HG03139 (cell line): ENCODE data around the gene STOML3.
"Not testable (repeated sequence)": the region's sequence is repeated elsewhere in the genome, so short reads cannot be mapped to it uniquely, and the experiment has no call there.

Experiments
- ATAC-seq: cut with Tn5 transposase; IDR thresholded peaks from one replicate; pipeline ENCODE4 v1.9.1; 2021; ENCODE audit not compliant: unreplicated experiment

The STOML3 gene

GRCh38 chr13:38990693-38991092 is at the start of gene STOML3:
STOML3 (minus strand) TSS chr13:38990831; CDS start chr13:38990721, 110 bp downstream.
- no peak for ATAC-seq

GRCh38 chr13:39040206-39040605 is 49.6 kb upstream of the STOML3 start:
- ATAC-seq, result no peak

- ATAC-seq, result no peak
Measured at GRCh38 chr13:39039041-39039440, 48.4 kb upstream of the STOML3 start.

- peak; percentile 31 for ATAC-seq
Measured at GRCh38 chr13:39038569-39039030, 48.0 kb upstream of the STOML3 start.

- ATAC-seq, result peak; percentile 73
Measured at GRCh38 chr13:39037880-39038568, 47.4 kb upstream of the STOML3 start, which contains the start of the genes NHLRC3 and PROSER1. NHLRC3 (plus strand) TSS chr13:39038456; CDS start chr13:39038640, 184 bp downstream. PROSER1 (minus strand) TSS chr13:39038089; CDS start chr13:39037242, 847 bp downstream.

- peak; percentile 21 for ATAC-seq
Measured at GRCh38 chr13:39037410-39037879, 46.8 kb upstream of the STOML3 start.

GRCh38 chr13:39036212-39036611 is 45.6 kb upstream of the STOML3 start:
- ATAC-seq, result no peak

- no peak for ATAC-seq
Measured at GRCh38 chr13:39035799-39036198, 45.2 kb upstream of the STOML3 start.

- ATAC-seq, result no peak
Measured at GRCh38 chr13:39035204-39035603, 44.6 kb upstream of the STOML3 start.

- no peak for ATAC-seq
Measured at GRCh38 chr13:39034085-39034484, 43.5 kb upstream of the STOML3 start.

- ATAC-seq, result no peak
Measured at GRCh38 chr13:39032150-39032549, 41.5 kb upstream of the STOML3 start.

GRCh38 chr13:39025433-39025839 is 34.8 kb upstream of the STOML3 start:
- no peak for ATAC-seq

GRCh38 chr13:39023761-39024160 is 33.1 kb upstream of the STOML3 start:
- ATAC-seq, result no peak

- ATAC-seq, result no peak
Measured at GRCh38 chr13:39023316-39023715, 32.7 kb upstream of the STOML3 start.

- ATAC-seq, result no peak
Measured at GRCh38 chr13:39020853-39021462, 30.3 kb upstream of the STOML3 start.

- peak; percentile 78 for ATAC-seq
Measured at GRCh38 chr13:39016787-39017186, 26.2 kb upstream of the STOML3 start.

- ATAC-seq, result peak; percentile 65
Measured at GRCh38 chr13:39016087-39016486, 25.5 kb upstream of the STOML3 start.

- no peak for ATAC-seq
Measured at GRCh38 chr13:39013462-39013861, 22.8 kb upstream of the STOML3 start.

- ATAC-seq, result no peak
Measured at GRCh38 chr13:39012608-39013007, 22.0 kb upstream of the STOML3 start.

GRCh38 chr13:39006371-39007111 is 15.9 kb upstream of the STOML3 start:
- ATAC-seq, result not testable (repeated sequence)

GRCh38 chr13:38998739-38999138 is 8.1 kb upstream of the STOML3 start:
- no peak for ATAC-seq
